ENCODE data around the gene ZMIZ1.

GRCh38 chr10:79273604-79274003 is 204.8 kb downstream of the ZMIZ1 start:
- TF ChIP-seq, protein P1, sequence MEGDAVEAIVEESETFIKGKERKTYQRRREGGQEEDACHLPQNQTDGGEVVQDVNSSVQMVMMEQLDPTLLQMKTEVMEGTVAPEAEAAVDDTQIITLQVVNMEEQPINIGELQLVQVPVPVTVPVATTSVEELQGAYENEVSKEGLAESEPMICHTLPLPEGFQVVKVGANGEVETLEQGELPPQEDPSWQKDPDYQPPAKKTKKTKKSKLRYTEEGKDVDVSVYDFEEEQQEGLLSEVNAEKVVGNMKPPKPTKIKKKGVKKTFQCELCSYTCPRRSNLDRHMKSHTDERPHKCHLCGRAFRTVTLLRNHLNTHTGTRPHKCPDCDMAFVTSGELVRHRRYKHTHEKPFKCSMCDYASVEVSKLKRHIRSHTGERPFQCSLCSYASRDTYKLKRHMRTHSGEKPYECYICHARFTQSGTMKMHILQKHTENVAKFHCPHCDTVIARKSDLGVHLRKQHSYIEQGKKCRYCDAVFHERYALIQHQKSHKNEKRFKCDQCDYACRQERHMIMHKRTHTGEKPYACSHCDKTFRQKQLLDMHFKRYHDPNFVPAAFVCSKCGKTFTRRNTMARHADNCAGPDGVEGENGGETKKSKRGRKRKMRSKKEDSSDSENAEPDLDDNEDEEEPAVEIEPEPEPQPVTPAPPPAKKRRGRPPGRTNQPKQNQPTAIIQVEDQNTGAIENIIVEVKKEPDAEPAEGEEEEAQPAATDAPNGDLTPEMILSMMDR (IDR thresholded peaks at IDR 0.05) = no peak
- TF ChIP-seq POLR2A (IDR thresholded peaks at IDR 0.05) (no peak), EP300 (IDR thresholded peaks at IDR 0.05) (peak in 1 of 2 donors; percentile 38)
